LNCaP clone FGC (cell line): Measurements from ENCODE around the gene TBX20.
"Not testable (repeated sequence)": the region's sequence is repeated elsewhere in the genome, so short reads cannot be mapped to it uniquely, and the experiment has no call there.

Experiments used
- DNase-seq: peaks from one replicate; pipeline ENCODE4 v3.0.0-alpha.2; 2011; ENCODE audit warnings: low read depth
- H3K4me3 ChIP-seq: 2 replicates; pipeline ENCODE4 v1.5.1; 2011; ENCODE audit warnings: mild to moderate bottlenecking, low read depth, low read length, control low read depth
- TF ChIP-seq, protein P1 (sequence below): IDR thresholded peaks from 2 replicates; pipeline ENCODE4 v1.5.1; 2012; ENCODE audit warnings: mild to moderate bottlenecking; ENCODE audit not compliant: control insufficient read depth, insufficient read depth; ENCODE audit errors: extremely low read depth

The TBX20 gene

GRCh38 chr7:35232994-35233393, 20.9 kb downstream of the TBX20 start:
- no peak for DNase-seq
- TF ChIP-seq, protein P1, sequence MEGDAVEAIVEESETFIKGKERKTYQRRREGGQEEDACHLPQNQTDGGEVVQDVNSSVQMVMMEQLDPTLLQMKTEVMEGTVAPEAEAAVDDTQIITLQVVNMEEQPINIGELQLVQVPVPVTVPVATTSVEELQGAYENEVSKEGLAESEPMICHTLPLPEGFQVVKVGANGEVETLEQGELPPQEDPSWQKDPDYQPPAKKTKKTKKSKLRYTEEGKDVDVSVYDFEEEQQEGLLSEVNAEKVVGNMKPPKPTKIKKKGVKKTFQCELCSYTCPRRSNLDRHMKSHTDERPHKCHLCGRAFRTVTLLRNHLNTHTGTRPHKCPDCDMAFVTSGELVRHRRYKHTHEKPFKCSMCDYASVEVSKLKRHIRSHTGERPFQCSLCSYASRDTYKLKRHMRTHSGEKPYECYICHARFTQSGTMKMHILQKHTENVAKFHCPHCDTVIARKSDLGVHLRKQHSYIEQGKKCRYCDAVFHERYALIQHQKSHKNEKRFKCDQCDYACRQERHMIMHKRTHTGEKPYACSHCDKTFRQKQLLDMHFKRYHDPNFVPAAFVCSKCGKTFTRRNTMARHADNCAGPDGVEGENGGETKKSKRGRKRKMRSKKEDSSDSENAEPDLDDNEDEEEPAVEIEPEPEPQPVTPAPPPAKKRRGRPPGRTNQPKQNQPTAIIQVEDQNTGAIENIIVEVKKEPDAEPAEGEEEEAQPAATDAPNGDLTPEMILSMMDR = no peak
- H3K4me3 ChIP-seq = no peak overlapping the region

GRCh38 chr7:35231221-35231620, 22.7 kb downstream of the TBX20 start:
- DNase-seq, H3K4me3 ChIP-seq: not testable (repeated sequence)

GRCh38 chr7:35229116-35229780, 24.7 kb downstream of the TBX20 start:
- not testable (repeated sequence) for DNase-seq

DNA sequence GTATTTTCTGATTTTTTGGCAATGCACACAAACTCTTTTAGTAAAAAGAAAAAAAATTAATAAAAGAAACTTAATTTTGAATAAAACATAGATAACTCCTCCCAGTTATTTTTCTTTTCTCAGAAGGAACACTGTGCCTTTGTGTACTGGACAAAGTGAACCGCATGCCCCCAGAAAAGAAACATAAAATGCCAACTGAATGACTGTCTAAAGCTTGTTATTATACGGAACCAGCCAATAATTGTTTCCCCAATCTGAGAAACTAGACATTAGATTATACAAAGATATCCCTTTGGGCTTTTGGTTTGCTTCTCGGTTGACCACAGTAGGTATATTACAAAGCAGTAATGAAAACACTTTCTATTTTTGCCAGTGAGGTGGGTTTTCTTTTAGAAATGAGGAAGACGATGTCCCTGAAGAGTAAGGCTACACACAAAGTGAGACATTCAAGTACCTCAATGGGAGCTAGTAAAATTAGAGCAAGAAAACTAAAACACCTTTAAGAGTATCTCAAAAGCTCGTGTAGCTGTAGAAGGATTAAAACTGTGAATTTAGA, 25.3 kb downstream of the TBX20 start:
- DNase-seq, H3K4me3 ChIP-seq: not testable (repeated sequence)

More at GRCh38 chr7:35229116-35229780, 24.7 kb downstream of the TBX20 start:
- H3K4me3 ChIP-seq = not testable (repeated sequence)

GRCh38 chr7:35227438-35227837, 26.5 kb downstream of the TBX20 start:
- not testable (repeated sequence) for DNase-seq, H3K4me3 ChIP-seq

GRCh38 chr7:35222445-35222844, 31.5 kb downstream of the TBX20 start:
- DNase-seq, H3K4me3 ChIP-seq: not testable (repeated sequence)

DNA sequence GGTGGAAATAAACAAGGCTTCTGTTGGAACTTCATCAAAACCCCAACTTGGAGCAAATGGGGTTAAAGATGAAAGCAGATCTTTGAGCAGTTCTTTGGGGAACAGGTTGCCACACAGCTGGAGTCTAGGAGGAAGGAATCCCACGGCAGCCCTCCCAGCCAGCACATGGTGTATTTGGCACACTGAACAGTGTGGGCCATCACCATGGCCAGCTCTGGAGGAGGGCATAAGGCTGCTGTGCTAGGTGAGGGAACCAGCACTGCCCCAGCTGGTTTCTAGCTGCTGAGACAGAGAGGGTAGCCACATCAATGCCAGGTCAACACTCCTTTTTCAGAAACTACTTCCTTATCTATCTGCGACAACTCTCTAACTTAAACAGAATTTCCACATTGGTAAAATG, 33.7 kb downstream of the TBX20 start:
- not testable (repeated sequence) for DNase-seq, H3K4me3 ChIP-seq

GRCh38 chr7:35216033-35216432, 37.9 kb downstream of the TBX20 start:
- DNase-seq, H3K4me3 ChIP-seq: not testable (repeated sequence)

GRCh38 chr7:35215063-35215462, 38.8 kb downstream of the TBX20 start:
- H3K4me3 ChIP-seq, DNase-seq: not testable (repeated sequence)

DNA sequence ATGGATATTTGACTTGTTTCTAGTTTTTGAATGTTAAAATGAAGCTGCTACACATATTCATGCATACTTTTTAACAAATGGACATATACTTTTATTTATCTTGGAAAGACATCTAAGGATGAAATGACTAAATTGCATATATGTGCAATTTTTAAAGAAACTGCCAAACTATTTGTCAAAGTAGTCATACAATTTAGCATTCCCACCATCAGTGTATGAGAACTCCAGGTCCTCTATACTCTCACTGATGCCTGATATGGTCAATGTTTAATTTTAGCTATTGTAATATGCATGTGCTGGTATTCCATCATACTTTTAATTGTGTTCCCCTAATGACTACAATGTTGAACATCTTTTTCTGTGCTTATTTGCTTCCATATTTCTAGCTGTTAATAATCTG, 47.0 kb downstream of the TBX20 start:
- H3K4me3 ChIP-seq, DNase-seq: not testable (repeated sequence)

DNA sequence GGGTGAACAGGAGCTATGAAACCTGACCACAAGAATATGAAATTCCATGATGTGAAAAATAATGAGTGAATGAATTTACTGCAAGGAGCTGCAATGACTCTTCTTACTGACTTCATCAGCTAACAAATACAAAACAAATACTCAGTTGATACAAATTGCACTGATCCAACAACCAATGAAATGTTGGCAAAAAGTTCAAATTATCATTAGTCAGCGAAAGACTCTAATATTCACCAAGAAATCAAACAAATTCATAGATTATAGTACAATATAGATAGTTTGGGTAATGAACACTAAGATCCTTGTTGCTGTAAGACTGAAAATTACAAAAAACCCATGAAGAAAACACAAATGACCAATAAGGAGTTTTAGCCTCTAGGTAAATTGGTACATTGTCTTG, 49.0 kb downstream of the TBX20 start:
- not testable (repeated sequence) for H3K4me3 ChIP-seq, DNase-seq

GRCh38 chr7:35204031-35204430, 49.9 kb downstream of the TBX20 start:
- not testable (repeated sequence) for H3K4me3 ChIP-seq, DNase-seq

- not testable (repeated sequence) for DNase-seq, H3K4me3 ChIP-seq
These were observed 51.5 kb downstream of the TBX20 start for GRCh38 chr7:35202353-35202752.

GRCh38 chr7:35200170-35200569, 53.7 kb downstream of the TBX20 start:
- DNase-seq, H3K4me3 ChIP-seq: not testable (repeated sequence)

DNA sequence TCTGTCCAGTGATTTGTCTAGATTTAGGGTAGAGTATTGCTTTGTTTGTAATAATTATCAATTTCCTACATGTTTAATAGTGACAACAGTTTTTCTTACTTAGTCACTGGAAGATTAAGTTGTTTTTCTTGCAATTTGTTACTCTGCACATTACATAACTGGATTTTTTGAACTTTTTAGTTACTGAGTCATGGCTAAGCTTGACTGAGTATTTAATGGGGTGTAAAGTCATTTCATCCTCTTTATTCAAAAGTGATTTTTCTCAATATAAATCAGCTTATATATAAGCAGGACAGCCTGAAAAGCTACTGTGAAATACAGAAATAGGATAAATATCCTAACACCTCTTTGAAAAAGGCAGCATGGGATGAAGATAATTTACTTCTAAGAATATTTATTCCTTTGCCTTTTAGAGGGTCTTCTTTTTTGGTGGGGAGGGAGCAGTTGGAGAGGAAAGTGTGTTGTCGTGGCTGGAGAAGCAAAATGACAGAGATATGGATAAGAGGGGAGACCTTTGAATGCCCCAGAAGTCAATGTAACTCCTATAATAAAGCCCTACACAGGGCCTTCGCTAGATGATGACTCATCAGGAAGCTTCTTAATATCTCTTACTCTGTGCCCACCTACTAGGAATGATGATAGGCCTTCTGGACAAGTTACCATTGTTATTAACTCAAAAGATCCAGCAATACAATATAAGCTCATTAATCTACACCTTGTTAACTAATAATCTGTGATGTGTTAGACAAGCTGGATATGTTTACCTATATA, 55.3 kb downstream of the TBX20 start:
- not testable (repeated sequence) for DNase-seq, H3K4me3 ChIP-seq

DNA sequence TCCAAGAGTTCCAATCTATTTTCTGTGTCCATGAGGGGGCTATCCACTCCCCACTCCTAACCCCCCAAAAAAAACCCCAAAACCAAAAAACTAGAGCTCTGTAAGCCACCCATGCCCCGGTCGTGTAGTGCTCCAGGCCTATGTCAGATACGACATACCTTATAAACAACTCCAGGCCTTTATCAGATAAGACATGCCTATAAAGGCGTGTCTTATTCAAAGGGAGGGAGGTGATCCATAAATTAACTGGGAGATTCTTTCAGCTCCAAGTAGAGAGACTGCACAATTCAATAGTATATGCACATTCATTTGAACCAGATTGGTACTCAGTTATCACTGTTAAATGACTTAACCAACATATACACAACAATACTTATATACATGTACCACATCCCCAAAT, 62.3 kb downstream of the TBX20 start:
- H3K4me3 ChIP-seq, DNase-seq: not testable (repeated sequence)

GRCh38 chr7:35190146-35190773, 63.6 kb downstream of the TBX20 start:
- not testable (repeated sequence) for DNase-seq

DNA sequence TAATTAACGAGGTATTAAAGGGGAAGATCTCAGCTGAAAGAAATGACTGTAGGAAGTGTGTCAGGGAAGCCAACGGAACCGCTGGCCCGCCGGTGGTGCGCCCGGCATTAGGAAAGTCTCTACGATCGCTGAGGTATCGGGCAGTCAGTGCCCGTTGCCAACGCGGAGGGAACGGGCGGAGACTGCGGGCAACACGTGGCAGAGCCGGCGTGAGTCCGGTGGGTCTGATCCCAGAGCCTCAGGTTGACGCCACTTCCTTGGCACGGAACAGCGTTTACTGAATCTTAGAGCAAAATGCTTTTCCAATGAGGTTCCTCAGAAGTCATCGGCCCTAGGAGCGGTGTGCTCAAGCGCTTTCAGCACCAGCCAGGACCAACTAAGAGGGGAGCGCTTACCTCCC, 67.1 kb downstream of the TBX20 start:
- not testable (repeated sequence) for DNase-seq, H3K4me3 ChIP-seq

More at GRCh38 chr7:35190146-35190773, 63.6 kb downstream of the TBX20 start:
- not testable (repeated sequence) for H3K4me3 ChIP-seq
